ENCODE results near the gene PRKCB.
"Not testable (repeated sequence)": the region's sequence is repeated elsewhere in the genome, so short reads cannot be mapped to it uniquely, and the experiment has no call there.

Gene PRKCB

DNA sequence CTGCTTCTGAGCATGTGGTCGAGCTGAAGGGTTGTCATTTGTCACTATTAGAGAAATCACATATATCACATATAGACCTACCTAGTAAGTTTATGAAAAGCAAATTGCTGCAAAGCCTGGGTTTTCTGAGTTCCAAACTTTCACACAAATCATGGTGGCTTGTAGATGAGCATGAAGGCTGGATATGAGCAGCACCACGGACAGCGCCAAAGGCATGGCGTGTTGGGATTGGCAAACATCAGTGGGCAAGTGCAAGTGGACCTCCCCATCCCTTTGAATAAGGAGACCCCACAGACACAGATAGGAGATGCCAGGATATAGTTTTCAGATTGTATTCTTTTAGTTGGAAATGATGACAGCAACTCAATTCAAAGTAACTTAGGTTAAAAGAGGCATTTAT, 342.7 kb downstream of the PRKCB start:
- DNase-seq (ENCODE audit: low read depth), result no peak

- no peak for DNase-seq (ENCODE audit: low read depth)
Observed at GRCh38 chr16:24180451-24180850, 344.7 kb downstream of the PRKCB start.

GRCh38 chr16:24188021-24188542, 352.3 kb downstream of the PRKCB start:
- no peak for DNase-seq (ENCODE audit: low read depth)

DNA sequence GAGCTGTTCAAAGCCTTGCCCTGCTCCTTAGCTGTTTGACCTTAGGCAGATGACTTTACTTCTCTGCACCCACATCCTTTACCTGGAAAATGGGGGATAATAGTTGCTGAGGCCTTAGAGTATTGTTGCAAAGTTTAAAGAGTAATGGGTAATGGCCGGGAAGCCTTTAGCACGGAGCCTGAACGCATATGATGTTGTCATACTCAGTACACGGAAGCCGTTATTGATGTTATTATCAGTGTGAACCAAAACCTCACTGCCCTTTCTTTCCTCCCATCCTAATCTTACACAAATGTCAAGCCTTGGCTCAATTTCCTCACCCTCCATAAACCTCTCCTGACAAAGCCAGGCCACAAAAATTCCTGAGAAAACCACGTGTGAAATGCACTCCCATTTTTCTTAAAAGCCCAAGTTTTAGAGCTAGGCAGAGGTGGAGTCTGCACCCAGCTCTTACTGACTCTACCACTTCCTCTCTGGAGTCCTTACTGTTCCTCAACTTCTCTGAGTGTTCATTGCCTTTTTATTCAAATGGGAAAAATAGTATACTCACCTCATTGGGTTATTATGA, 353.1 kb downstream of the PRKCB start:
- no peak for DNase-seq (ENCODE audit: low read depth)

DNA sequence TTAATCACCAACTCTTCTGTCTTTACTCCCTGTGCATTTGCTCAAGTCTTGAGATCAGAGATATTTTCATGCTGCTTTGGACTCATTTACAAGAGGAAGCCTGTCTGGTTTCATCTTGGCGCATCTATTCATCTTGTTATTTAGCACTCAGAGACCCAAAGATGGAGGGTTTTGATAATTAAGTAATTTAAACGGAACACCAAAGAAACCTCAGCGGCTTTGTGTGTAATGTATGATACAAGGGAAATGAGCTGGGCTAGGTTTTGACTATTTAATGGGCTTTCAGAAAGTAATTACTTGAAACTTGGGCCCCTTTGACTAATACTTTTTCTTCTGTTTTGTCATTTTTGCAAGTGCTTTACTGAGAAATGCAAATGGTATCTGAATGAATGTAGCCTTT, 354.2 kb downstream of the PRKCB start:
- no peak for DNase-seq (ENCODE audit: low read depth)

- DNase-seq (ENCODE audit: low read depth), result no peak
Observed at GRCh38 chr16:24191876-24192402, 356.2 kb downstream of the PRKCB start.

GRCh38 chr16:24195221-24195620, 359.4 kb downstream of the PRKCB start:
- no peak for DNase-seq (ENCODE audit: low read depth)

GRCh38 chr16:24198807-24199533, 363.2 kb downstream of the PRKCB start:
- no peak for DNase-seq (ENCODE audit: low read depth)

DNA sequence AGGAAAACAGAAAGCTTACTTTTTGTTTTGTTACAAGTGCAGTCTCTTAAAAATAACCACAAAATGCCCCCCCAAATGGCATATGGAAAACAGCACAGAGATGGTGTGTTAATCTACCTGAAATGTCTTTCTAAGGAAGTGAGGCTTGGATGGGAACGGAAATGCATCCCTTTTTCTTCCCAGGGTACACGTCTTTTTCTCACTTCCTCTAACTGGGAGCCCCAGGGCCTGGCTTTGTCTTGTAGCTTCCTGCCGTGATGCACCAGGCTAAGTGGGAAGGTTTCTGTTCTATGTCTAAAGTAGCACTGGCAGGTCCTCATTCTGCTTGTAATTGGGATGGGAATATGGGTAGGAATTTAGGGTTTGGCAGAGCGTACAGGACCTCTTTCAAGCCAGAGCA, 367.9 kb downstream of the PRKCB start:
- no peak for DNase-seq (ENCODE audit: low read depth)

- no peak for DNase-seq (ENCODE audit: low read depth)
Observed at GRCh38 chr16:24204150-24204665, 368.4 kb downstream of the PRKCB start.

DNA sequence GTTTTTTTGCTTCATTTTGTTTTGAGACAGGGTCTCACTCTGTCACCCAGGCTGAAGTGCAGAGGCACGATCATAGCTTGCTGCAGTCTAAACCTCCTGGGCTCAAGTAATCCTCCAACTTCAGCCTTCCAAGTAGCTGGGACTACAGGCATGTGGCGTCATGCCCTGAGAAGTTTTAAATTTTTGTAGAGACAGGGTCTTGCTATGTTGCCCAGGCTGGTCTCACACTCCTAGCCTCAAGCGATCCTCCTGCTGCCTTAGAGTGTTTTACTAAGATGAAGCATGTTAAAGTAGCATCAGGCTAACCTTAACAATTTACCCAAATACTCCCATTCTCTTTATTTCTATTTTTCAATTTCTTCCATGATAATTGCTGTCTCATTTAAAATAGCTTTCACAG, 371.1 kb downstream of the PRKCB start:
- no peak for DNase-seq (ENCODE audit: low read depth)

GRCh38 chr16:24208710-24209109, 372.9 kb downstream of the PRKCB start:
- DNase-seq (ENCODE audit: low read depth), result no peak

DNA sequence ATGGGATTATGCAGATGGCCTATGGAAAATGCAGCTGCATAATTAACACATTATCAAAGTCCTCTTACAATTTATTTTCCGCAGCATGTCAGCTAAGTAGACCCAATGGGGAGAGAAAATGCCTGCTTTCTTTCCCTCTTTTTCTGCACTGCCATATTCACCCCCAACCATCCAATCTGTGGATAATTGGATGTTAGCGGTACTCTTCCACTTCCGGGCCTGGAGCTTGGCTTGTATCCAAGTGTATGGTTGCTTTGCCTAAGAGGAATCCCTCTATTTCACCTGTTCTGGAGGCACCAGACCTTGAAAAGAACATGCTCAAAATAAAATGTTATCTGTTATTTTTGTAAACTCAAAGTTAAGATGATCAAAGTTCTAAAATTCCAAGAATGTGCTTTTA, 379.2 kb downstream of the PRKCB start:
- no peak for DNase-seq (ENCODE audit: low read depth)

- DNase-seq (ENCODE audit: low read depth), result no peak
Observed at GRCh38 chr16:24216961-24217360, 381.2 kb downstream of the PRKCB start.

DNA sequence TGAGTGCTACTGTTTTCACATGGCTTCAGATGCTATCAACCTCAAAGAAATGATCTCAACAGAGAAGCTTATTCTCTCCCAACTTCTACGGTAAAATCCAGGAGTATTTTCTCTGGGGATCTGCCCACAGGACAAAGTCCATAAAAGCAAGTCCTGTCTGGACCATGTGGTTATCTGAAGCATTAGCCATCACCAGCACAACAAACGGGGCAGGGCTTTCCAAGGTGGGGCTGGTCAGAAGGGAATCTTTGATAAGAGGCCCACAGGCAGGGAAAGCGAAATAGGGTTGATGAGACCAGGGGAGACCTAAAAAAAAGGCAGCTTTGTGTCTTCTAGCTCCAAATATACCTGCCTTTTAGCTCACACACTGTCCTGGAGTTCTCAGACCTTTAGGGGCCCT, 381.7 kb downstream of the PRKCB start:
- DNase-seq (ENCODE audit: low read depth), result no peak

GRCh38 chr16:24218299-24218698, 382.5 kb downstream of the PRKCB start:
- DNase-seq (ENCODE audit: low read depth), result no peak

GRCh38 chr16:24221219-24221618, 385.4 kb downstream of the PRKCB start:
- DNase-seq (ENCODE audit: low read depth), result no peak

GRCh38 chr16:24228514-24228913, 392.7 kb downstream of the PRKCB start:
- no peak for DNase-seq (ENCODE audit: low read depth)

DNA sequence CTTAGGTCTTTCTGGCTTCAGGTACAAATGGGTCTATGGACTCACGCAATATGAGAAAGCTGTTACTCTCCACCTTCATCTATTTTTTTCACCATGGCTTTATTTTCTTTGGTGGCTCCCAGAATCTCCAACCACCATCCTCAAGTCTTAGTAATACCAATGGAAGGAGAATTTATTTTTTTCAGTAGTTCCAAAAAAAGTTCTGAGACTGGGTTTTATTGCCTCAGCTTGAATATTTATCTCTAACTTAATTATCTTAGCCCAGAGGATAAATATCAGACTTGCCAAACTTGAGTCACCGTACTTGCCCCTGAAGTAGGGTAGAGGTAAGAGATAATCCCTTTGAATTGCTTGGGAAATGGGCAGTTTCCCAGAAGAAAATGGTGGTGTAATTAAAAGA, 397.2 kb downstream of the PRKCB start:
- no peak for DNase-seq (ENCODE audit: low read depth)

- DNase-seq (ENCODE audit: low read depth), result no peak
Observed at GRCh38 chr16:24234737-24235136, 399.0 kb downstream of the PRKCB start.

- no peak for DNase-seq (ENCODE audit: low read depth)
Observed at GRCh38 chr16:24235806-24236205, 400.0 kb downstream of the PRKCB start.

DNA sequence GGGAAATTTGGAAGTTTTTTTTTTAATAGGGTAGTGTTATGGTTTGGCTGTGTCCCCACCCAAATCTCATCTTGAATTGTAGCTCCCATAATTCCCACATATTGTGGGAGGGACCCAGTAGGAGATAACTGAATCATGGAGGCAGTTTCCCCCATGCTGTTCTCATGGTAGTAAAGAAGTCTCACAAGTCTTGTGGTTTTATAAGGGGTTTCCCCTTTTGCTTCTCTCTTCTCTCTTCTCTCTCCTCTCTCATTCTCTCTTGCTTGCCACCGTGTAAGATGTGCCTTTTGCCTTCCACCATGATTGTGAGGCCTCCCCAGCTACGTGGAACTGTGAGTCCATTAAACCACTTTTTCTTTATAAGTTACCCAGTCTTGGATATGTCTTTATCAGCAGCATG, 403.1 kb downstream of the PRKCB start:
- not testable (repeated sequence) for DNase-seq (ENCODE audit: low read depth)

GRCh38 chr16:24246911-24247607, 411.3 kb downstream of the PRKCB start:
- no peak for DNase-seq (ENCODE audit: low read depth)

Data from GM04503 (cell line).